RPMI7951 (cell line): ENCODE data around the gene TTC7B. TPM values are rescaled to one million over a fixed set of nuclear protein-coding genes. Genes with fewer than 3 reads are reported as not detected.

Experiments used
- DNase-seq: peaks from one replicate; pipeline ENCODE4 v3.0.0-alpha.2; 2012; ENCODE audit warnings: low read depth
- total RNA-seq: library from RNA; depleted of rRNA; stranded (reverse); fragments of >200 nt; shearing (Covaris generic); gene quantifications from 2 replicates; pipeline ENCODE4 v1.2.3, GENCODE V29; 2014

The TTC7B gene
- total RNA-seq, 1 experiment from 2014 or later = 22.1 TPM

GRCh38 chr14:90559811-90560492 lies 256.3 kb downstream of the TTC7B start:
- DNase-seq = no peak

GRCh38 chr14:90558983-90559590 lies 257.1 kb downstream of the TTC7B start:
- DNase-seq = no peak

- no peak for DNase-seq
These were observed 257.9 kb downstream of the TTC7B start for GRCh38 chr14:90558041-90558982.

GRCh38 chr14:90557516-90557915 lies 258.7 kb downstream of the TTC7B start:
- no peak for DNase-seq

- DNase-seq = no peak
These were observed 259.4 kb downstream of the TTC7B start for GRCh38 chr14:90556666-90557450.

- no peak for DNase-seq
These were observed 260.2 kb downstream of the TTC7B start for GRCh38 chr14:90556012-90556477.

- DNase-seq = no peak
These were observed 260.9 kb downstream of the TTC7B start for GRCh38 chr14:90555126-90556011.

GRCh38 chr14:90554341-90554740 lies 261.9 kb downstream of the TTC7B start:
- DNase-seq = no peak

- DNase-seq = no peak
These were observed 262.3 kb downstream of the TTC7B start for GRCh38 chr14:90553921-90554336.

- no peak for DNase-seq
These were observed 262.8 kb downstream of the TTC7B start for GRCh38 chr14:90553298-90553920.

- DNase-seq = no peak
These were observed 263.5 kb downstream of the TTC7B start for GRCh38 chr14:90552465-90553297.

GRCh38 chr14:90551733-90552464 lies 264.3 kb downstream of the TTC7B start:
- DNase-seq = no peak

GRCh38 chr14:90551070-90551704 lies 265.0 kb downstream of the TTC7B start:
- no peak for DNase-seq

GRCh38 chr14:90549794-90550641 lies 266.2 kb downstream of the TTC7B start:
- DNase-seq = no peak

GRCh38 chr14:90548455-90548854 lies 267.8 kb downstream of the TTC7B start:
- DNase-seq = no peak

GRCh38 chr14:90547968-90548367 lies 268.3 kb downstream of the TTC7B start:
- no peak for DNase-seq

GRCh38 chr14:90547250-90547649 lies 269.0 kb downstream of the TTC7B start:
- DNase-seq = no peak
